ENCODE data around the gene TMEM192.
"Not testable (repeated sequence)": the region's sequence is repeated elsewhere in the genome, so short reads cannot be mapped to it uniquely, and the experiment has no call there.

Gene TMEM192

DNA sequence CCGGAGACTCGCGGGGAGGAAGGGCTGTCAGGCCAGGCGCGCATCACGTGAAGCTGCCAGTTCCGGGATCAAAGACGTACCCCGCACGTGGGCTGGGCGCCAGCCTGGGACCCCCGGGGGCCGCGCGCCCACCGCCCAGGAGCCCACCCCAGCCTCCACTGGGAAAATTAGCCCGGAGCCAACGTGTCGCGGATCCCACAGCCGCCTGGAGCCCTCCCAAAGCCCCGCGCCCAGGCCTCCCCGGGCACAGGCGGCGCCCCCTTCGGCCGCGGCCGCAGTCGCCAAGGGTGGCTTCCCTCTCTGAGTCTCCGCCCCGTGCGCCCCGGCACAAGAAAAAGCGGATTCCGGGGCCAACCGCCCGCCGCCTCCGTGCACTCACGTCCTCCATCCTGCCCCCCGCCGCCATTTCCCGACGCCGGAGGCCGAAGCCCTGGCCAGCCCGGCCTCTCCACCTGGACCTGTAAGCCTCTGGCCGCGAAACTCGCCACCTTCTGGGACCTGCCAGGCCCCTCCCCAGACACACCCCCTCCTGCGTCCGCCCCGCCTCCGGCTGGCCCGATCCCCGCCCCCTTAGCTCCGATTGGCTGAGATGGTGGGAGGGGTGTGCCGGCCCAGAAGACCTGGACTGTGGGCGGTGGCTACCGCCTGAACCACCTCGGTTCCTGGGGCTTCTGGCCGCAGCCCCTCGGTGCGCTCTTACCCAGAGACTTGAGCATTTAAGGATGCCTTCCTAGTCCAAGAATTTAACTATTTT is at the start of gene TMEM192:
TSS of gene TMEM192 (minus strand) at position 493 of the 754 bp plus-strand sequence. CDS start at position 406, 87 bp downstream.
- peak; percentile 80 for DNase-seq

DNA sequence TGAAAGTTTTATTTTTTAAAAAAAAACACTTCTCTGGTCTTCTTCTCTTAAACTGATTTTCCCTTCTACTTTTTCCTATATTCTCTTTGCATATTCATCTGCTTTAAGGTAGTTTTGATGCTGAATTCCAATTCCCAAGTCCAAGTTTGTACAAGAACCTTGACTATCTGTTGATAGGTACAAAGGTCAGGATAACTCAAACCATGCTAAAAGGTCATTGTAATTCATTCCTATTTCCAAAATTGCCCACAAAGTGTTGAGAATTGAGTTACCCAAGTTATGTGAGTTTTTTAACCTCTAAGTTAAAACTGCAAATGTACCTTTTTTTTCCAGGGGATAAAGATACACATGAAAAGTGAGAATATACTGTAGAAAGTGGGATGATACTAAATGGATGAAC is 46.1 kb upstream of the TMEM192 start:
- DNase-seq: no peak

DNA sequence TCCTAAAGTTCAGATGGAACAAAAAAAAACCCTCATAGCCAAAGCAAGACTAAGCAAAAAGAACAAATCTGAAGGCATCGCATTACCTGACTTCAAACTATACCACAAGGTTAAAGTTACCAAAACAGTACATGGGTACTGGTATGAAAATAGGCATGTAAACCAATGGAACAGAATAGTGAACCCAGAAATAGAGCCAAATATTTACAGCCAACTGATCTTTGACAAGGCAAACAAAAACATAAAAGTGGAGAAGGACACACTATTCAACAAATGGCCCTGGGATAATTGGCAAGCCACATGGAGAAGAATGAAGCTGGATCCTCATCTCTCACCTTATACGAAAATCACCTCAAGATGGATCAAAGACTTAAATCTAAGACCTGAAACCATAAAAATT is 44.2 kb upstream of the TMEM192 start:
- DNase-seq: no peak

DNA sequence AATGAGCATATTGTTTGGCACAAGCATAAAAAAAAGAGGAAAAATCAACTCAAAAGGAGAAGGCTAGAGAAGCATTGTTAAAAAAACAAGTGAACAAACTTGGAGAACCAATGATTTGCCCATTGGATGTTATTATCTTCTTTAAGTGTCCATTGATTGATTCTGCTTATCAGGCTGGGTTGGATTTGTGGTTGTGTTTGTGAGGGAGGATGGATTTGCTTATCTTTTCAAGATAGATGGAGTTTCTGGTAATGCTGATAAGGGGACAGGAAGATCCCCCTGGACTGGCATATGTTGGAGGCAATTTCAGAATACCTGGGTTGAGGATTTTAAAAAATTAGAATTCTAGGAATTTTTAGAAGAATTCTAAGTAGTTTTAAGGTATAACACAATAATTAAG is 41.8 kb upstream of the TMEM192 start:
- DNase-seq: no peak

DNA sequence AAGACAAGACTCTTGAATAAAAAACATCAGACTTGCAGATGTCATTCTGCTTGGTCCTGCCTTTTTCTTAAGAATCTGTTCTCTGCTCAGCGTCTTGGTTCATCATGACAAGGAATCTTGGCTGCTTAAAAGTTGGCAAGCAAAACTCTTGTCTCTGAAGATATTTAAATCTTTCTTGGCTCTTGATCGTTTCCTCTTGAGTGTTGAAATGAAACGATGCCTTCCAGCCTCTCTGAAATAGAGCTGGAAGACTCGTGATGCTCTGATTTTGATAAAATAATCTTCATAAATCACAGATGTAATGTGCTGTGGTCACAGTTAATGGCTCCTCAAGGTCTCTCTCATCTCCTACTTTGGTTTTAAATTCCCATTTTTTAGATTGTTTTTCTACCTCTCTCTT is 39.9 kb upstream of the TMEM192 start:
- no peak for DNase-seq

DNA sequence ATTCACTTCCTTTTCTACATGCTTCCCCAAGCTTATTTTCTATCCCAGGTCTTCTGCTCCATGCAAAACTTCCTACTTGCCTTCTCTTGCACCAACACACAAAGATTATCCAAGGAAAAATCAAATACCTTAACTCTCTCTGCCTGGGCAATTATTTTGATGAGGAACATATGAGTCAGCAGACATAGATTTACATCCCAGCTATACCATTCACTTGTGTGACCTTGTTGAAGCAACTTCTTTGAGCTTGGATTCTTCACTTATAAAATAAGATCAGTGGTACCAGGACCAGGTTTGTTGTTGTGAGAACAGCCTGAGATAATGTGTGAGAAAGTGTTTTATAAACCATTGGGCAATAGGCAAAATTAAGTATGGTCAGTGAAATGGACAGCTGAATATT is 39.1 kb upstream of the TMEM192 start:
- DNase-seq: no peak

DNA sequence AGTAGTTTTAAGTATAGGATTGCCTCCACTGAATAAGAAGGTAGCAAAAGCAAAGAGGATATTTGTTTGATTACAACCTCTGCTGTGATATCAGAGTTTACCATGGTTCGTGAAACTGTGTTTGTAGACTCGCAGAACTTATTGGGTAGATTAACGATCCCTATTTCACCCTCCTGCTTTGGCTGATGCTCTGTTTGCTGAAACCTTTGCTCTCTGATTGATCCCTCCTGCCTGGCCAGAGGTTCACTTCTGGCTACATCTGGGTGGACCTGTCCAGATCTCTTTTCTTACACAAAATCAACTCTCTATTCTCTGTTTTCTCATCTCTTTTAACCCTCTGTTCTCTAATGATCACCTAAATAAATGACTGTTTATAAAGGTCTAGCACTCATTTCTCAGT is 37.9 kb upstream of the TMEM192 start:
- DNase-seq: no peak

DNA sequence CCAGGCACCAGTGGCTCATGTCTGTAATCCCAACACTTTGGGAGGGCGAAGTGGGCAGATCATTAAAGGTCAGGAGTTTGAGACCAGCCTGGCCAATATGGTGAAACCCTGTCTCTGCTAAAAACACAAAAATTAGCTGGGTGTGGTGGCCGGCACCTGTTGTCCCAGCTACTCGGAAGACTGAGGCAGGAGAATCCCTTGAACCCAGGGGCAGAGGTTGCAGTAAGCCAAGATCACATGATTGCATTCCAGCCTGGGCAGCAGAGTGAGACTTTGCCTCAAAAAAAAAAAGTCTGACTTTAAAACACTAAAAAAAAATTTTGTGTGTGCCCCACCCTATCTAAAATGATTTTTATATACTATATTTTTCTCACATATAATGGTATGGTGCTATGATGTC is 26.2 kb upstream of the TMEM192 start:
- DNase-seq: no peak

DNA sequence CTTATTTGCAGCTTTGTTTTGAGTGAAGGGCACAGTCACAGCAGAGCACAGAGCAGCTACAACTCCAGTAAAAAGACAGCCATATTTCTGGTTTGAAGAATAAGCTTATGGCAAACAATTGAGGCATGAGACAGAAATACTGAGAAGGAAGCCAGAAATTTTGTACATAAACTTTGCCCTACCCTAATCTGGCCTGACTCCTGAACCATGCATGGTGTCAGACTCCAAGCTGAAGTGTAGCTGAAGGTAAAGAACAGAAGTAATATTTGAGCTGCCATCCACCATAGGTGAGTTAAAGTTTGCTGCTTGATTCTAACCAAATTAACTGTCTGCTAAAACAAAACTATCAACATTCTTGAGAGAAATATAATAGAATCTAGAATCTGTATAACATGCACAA is 24.5 kb upstream of the TMEM192 start:
- no peak for DNase-seq

DNA sequence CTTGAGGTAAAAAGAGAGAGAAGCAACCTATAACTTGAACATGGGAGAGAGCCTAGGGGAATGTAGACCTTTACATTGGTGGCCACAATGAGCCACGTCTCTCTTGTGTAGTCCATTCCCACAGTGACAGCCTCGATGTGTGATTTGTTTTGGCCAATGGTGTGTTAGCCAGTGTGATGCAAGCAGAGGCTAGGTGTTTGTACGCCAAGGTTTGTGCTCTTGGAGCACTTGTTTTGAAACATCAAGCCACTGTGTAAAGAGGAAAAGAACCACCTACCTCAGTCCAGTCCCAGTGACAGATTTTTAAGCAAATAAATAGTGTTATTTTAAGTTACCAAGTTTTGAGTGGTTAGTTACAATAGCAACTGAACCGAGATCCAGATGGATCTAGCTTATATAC is 23.9 kb upstream of the TMEM192 start:
- DNase-seq: no peak

DNA sequence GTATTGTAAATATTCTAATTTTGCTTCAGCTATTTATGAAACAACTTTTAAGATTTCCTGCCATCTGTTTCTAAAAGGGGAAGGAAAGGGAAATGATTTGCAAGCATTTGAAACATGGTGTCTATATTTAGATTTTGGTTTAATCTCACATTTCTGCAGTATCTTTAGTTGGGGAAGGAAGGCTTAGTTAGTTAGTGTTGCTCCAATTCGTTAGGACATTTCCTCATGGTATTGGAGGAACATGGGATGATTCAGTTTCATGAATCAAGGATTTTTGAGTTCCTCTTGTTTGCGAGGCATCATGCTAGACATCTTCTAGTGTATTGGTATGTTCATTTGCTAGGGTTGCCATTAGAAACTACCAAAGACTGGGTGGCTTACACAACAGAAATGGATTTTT is 20.5 kb upstream of the TMEM192 start:
- DNase-seq: no peak

DNA sequence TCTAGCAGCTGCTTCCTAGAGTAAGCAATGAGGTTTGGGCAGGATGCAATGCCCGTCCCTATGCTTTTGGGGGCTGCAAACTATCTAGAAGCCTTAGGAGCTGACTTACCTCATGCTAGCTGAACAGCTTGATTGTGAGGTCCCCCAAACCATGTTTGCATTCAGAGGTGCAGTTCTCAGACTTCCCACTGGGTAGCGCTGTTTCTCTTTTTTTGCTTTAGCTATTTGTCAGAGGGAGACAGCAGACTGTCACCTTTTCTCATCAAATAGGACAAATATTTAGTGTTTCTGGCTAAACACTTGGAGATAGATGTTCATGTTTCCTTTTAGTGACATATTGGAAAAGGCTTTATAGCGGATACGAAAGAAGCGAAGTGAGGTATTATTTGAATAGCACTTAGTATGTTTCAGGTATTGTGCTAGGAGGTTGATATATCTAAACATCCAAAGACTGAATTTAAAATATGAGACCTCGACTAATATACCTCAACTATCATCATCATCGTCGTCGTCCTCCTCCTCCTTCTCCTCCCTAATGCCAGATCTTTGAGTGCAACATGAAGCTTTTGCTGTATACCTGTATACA is 18.7 kb upstream of the TMEM192 start:
- DNase-seq: peak; percentile 19

DNA sequence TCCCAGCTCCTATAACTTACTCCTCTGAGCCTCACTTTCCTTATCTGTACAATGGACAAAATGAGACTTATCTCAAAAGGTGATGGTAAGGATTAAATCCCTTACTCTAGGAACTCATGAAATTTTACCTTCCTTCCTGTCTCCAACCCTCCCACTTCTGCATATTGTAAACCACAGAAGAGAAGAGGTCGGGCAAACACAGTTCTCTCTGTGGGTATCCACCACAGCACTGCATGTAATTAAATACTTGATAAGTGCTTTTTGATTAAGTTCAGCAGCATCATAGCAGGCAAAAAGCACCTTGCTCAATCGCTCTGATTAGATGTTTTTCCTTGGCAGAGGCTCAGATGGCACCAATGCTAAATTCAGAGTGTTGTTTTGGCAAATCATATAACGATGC is 17.3 kb upstream of the TMEM192 start:
- DNase-seq: no peak

DNA sequence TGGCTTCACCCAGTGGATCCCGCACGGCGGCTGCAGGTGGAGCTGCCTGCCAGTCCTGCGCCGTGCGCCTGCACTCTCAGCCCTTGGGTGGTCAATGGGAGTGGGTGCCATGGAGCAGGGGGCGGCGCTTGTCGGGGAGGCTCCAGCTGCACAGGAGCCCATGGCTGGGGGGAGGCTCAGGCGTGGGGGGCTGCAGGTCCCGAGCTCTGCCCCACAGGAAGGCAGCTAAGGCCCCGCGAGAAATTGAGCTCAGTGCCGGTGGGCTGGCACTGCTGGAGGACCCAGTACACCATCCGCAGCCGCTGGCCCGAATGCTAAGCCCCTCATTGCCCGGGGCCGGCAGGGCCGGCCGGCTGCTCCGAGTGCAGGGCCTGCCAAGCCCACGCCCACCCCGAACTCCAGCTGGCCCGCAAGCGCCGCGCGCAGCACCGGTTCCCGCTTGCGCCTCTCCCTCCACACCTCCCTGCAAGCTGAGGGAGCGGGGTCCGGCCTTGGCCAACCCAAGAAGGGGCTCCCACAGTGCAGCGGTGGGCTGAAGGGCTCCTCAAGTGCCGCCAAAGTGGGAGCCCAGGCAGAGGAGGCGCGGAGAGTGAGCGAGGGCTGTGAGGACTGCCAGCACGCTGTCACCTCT is 13.3 kb upstream of the TMEM192 start:
- DNase-seq: not testable (repeated sequence)

DNA sequence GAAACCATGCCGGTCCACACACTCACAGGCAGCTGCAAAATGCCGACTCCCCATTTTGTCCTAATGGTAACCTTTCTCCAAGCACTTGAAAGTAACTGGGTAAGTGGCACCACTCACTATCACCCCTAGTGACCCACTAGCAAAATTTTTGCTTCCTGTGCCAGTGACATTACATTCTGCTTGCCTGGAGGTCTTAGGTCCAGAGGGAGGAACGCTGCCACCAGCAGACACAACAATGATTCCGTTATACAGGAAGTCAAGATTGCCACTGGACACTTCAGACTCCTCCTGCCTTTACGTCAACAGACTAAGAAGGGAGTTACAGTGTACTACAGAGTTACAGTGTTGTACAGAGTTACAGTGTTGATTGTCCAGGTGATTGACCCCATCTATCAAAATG is 11.8 kb upstream of the TMEM192 start:
- no peak for DNase-seq

DNA sequence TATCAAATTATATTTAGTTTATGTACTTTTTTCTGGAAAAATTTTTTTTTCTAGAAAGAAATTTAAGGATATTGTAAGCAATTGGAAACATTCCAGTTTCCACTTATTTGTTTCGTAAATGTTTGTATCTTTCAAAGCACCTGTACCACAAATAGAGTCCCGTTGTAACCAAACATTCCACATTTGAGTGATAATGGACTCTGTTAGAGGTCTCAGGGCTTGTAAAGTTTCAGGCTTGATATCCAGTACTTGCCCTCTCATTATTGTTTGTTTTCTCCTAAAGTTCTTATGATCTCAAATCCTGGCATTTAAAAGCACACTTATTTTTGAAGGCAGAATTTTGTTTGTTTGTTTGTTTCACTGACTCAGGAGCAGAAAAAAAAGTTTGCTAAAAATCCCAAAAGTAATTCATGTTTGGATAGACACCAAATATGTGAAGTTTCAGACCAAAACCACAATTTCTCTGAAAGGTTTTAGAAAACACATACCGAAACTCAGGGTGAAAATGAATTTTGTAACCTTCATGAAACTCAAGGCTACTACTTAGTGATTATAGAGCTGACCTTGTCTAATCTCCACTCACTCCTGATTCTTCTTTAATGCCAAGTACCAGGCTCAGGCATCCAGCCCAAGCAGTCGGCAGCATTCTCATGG is 5.7 kb upstream of the TMEM192 start:
- no peak for DNase-seq

DNA sequence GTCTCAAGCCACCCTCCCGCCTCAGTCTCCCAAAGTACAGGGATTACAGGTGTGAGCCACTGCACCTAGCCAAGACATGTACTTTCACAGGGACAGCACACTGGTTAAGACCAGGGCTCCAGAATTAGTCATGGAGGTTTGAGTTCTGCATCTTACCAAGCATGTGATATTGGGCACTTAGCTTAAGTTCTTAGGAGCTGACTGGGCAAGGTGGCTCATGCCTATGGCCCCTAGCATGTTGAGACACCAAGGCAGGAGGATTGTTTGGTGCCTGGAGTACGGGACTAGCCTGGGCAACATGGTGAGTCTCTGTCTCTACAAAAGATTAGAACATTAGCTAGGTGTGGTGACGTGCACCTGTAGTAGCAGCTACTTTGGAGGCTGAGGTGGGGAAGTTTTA is 2.6 kb upstream of the TMEM192 start:
- DNase-seq: no peak

DNA sequence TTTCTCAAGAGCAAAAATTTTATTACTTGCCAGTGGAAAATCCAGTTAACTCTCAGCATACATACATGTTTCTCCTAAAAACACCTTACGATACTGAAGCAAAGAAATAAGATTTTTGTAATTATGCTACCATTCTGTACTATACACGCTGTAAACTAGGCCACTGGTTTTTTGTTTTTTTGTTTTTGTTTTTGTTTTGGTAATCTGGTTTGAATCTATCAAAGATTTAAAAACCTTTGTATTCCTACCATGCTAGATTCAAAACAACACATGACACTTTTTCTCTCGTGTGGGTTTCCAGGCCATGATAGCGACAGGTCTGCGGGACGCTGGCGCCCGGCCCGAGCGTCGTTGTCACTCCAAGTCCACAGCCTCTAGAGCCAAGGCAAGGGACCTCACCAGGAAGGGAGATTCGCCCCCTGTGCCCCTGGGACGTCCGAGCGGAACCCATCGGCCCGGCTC is 723 bp downstream of the TMEM192 start:
- DNase-seq: no peak

DNA sequence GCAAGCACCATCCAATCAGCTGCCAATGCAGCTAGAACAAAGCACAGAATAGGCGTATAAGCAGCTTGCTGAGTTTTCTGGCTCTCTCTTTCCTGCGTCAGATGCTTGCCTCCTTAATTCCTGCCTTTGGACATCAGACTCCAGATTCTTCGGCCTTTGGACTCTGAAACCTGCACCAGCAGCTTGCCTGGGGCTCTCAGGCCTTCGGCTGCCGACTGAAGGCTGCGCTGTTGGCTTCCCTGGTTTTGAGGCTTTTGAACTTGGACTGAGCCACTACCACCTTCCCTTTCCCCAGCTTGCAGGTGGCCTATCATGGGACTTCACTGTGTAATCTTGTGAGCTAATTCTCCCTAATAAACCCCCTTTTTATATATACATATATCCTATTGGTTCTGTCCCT is 6.1 kb downstream of the TMEM192 start:
- DNase-seq: no peak

DNA sequence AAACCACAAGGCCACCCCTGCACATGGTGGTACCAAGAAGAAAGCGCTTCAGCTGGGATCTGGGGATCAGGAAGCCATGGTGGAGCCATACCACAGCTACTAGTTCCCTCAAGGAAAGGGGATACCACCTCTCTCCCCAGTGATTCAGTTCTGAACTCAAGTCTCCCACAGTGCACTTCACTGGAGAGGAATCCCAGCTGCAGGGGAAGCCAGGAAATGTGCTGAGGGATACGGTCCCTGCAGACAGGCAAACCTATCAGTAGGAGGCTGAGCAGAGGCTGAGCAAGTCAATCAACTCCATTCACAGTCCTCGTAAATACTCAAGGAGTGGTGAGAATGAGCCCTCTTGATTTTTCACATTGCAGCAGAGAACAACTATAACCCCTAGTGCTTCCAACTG is 11.0 kb downstream of the TMEM192 start:
- DNase-seq: no peak

DNA sequence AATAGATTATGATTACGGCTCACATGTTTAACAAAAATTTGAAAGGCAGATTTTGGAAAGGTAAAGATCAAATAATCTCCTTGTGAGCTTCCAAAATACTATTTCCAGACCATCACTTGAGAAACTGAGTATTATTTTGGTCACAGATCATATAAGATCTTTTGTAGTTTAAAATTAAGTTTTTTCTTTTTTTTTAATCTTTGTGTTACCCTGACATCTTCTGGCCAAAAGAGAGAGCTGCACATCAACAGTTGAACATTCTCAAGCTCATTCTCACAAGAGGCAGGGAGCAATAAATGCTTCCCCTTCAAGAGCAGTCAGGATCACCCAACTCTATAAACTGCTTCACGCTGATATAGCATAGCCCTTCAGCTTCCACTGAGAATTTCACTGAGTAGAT is 15.9 kb downstream of the TMEM192 start:
- no peak for DNase-seq

DNA sequence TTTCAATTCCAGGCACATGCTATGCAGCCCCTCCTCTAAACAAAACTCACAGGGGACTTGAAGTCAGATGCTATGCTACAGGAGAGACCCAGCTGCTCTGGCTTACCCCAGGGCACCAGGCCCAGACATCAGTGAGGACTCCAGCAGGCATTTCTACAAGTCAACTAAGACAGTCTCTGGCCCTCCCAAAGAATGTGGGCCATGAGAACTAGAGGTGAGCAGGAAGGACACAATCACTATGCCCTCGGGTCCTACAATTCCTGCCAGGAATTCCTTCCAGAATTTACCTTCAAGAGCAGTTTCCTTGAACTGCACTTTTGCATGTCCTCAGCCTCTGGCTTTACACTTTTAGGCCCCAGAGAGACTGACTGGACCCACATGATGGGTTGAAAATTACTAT is 17.4 kb downstream of the TMEM192 start:
- DNase-seq: no peak

DNA sequence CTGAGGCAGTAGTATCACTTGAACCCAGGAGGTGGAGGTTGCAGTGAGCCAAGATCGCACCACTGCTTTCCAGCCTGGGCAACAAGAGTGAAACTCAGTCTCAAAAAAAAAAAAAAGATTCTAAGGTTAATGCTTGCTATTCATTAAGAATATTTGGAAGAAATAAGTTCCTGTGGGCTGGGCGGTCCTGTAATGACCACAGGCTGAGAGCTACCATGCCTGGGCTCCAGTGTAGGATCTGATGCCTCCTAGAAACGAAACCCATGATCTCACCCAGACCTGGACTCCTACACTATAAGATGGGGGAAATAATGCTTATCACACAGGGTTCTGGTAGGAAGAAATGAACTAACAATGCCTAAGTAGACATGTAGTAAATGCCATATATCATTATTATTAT is 17.8 kb downstream of the TMEM192 start:
- DNase-seq: no peak

DNA sequence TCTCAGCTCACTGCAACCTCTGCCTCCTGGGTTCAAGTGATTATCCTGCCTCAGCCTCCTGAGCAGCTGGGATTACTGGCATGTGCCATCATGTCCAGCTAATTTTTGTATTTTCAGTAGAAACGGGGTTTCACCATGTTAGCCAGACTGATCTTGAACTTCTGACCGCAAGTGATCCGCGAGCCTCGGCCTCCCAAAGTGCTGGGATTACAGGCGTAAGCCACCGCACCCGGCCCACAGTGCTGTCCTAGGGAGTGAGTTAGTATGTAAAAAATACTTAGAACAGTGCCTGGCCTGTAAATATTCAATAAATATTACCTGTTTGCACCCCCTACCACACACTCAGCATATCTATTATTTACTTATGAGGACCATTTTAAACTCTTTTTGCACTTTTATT is 20.5 kb downstream of the TMEM192 start:
- DNase-seq: not testable (repeated sequence)
